Tibial nerve (tissue), 3 donors: ENCODE measurements around the gene ATP8A2.

Experiments
- CTCF ChIP-seq, 5 experiments: fragments of 200-600 bp in 3 of 5; fragments of 450-650 bp in 2 of 5; sonication (generic) in 3 of 5; IDR thresholded peaks; one replicate each; pipeline ENCODE4 v1.5.1; 2016 to 2019; ENCODE audit warnings: antibody characterized with exemption in 5 of 5, mild to moderate bottlenecking in 3 of 5, moderate library complexity in 2 of 5
- POLR2A ChIP-seq, 2 donors: fragments of 450-650 bp; IDR thresholded peaks; one replicate each; pipeline ENCODE4 v1.6.1; 2017; ENCODE audit warnings: antibody characterized with exemption in 2 of 2, mild to moderate bottlenecking in 2 of 2, moderate library complexity in 2 of 2

- no peak for TF ChIP-seq CTCF (IDR thresholded peaks at IDR 0.05)
- TF ChIP-seq POLR2A (IDR thresholded peaks at IDR 0.05) = no peak
Observed at GRCh38 chr13:25379011-25379410, 7.2 kb downstream of the ATP8A2 start.
